Esophagus squamous epithelium (tissue), 5 donors: Measurements from ENCODE around the gene PAX3. TPM values are rescaled to one million over a fixed set of nuclear protein-coding genes. Genes with fewer than 3 reads are reported as not detected.

Source experiments
- DNase-seq: peaks from one replicate; lab custom pipeline; 2025; lab: John Stamatoyannopoulos, UW
- H3K27ac ChIP-seq, 4 donors: fragments of 200-600 bp; sonication (generic); one replicate each; pipeline ENCODE4 v1.5.1; 2016 to 2019; ENCODE audit warnings: mild to moderate bottlenecking in 1 of 4
- H3K27me3 ChIP-seq, 4 donors: fragments of 200-600 bp; sonication (generic); 1 replicate in 3 of 4; 2 replicates in 1 of 4; pipeline versions ENCODE4 v1.5.1 to v1.6.0; 2017 to 2021; ENCODE audit warnings: antibody characterized with exemption in 1 of 4
- H3K36me3 ChIP-seq, 3 donors: fragments of 200-600 bp; sonication (generic); one replicate each; pipeline ENCODE4 v1.5.1; 2016 to 2019
- H3K4me1 ChIP-seq, 3 donors: fragments of 200-600 bp; sonication (generic); one replicate each; pipeline ENCODE4 v1.5.1; 2017 to 2019
- H3K4me3 ChIP-seq, 4 donors: fragments of 200-600 bp; sonication (generic); 1 replicate in 3 of 4; 2 replicates in 1 of 4; pipeline ENCODE4 v1.5.1; 2016 to 2019; ENCODE audit warnings: mild to moderate bottlenecking in 2 of 4, moderate library complexity in 1 of 4
- H3K9me3 ChIP-seq, 3 donors: fragments of 200-600 bp; sonication (generic); one replicate each; pipeline ENCODE4 v1.5.1; 2016 to 2019
- POLR2A ChIP-seq, 4 donors: fragments of 450-650 bp; IDR thresholded peaks; one replicate each; pipeline ENCODE4 v1.6.1; 2017; ENCODE audit warnings: antibody characterized with exemption in 4 of 4, mild to moderate bottlenecking in 4 of 4, moderate library complexity in 3 of 4
- WGBS, 2 donors: methylation state at CpG; one replicate each; pipeline ENCODE4 v1.1.5; 2018; 5-methylcytosine and 5-hydroxymethylcytosine counted together
- intact Hi-C: fragments of 100-400 bp; cut with DNase I; formaldehyde crosslinking; loops from one replicate; pipeline ENCODE4 v1.15.0; 2022
- total RNA-seq, 4 donors: library from RNA; depleted of rRNA; stranded (reverse); fragments of >200 nt; gene quantifications; one replicate each; pipeline ENCODE4 v1.1.0, GENCODE V29; 2016
- TF ChIP-seq, protein P1 (sequence below), 6 experiments: fragments of 450-650 bp in 4 of 6; fragments of 200-600 bp in 2 of 6; sonication (generic) in 2 of 6; IDR thresholded peaks; one replicate each; pipeline ENCODE4 v1.5.1; 2016 to 2019; ENCODE audit warnings: antibody characterized with exemption in 6 of 6, mild to moderate bottlenecking in 4 of 6, moderate library complexity in 4 of 6
- donor health status: DM: yes; HTN: yes; CAD: no.

PAX3 gene
- not detected for total RNA-seq

DNA sequence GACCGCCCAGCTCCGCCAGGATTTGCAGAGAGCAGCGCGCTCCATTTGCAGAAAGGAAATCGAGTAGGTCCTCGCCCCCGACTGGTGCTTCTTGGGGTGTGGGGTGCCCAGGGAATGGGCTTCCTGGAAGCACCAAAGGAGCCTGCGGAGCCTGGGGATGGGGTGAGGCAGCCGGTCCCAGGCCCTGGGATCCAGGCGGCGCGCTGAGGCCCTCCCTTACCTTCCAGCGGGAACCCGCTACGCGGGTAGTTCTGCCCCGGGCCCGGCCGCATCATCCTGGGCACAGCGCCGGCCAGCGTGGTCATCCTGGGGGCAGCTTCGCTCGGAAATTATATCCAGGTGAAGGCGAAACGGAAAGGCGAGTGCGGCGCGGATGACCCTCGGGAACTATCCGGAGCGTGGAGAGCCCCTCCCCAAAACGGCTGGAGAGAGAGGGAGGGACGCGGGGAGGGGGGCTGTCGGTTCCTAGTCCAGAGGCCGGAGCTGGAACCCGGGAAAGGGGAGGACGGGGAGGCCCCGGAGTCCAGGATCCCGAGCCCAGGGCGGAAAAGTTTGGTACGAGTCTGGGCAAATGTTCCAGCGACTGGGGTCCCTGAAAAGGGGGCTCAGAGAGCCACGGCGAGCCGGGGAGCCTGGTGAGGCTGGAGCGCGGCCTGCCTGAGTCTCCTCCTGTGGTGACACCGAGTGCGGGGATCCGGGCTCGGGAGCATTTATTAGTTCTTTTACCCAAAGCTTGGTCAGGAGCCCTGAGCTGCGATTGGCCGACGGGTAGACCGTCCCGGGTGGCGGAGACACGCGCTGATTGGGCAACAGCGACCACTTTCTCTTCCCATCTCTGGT, at the start of gene PAX3:
Gene PAX3, minus strand, starts transcription at position 688 of the 840 bp plus-strand sequence. Its CDS starts 383 bp downstream, at position 305.
- Histone ChIP-seq H3K9me3 (no peaks in the 10 kb centered on the region), H3K4me1 (peaks cover 13 to 83% (median 33%) of the 10 kb centered on the region in 3 donors), H3K4me3 (peak within 1 kb of the TSS in 3 of 4 donors; percentile 0 to 48 (median 18)), H3K27me3 (peaks cover 68 to 100% (median 87%) of the 10 kb centered on the region in 4 donors), H3K27ac (no peak within 1 kb of the TSS), H3K36me3 (no peaks in the 10 kb centered on the region)
- no peak for DNase-seq
- intact Hi-C loops: no loop called here
- 7% methylated on average over 29 to 35 of the region's 63 CpGs for WGBS, 2 donors
- no peak for TF ChIP-seq POLR2A (IDR thresholded peaks at IDR 0.05)
- TF ChIP-seq, protein P1, sequence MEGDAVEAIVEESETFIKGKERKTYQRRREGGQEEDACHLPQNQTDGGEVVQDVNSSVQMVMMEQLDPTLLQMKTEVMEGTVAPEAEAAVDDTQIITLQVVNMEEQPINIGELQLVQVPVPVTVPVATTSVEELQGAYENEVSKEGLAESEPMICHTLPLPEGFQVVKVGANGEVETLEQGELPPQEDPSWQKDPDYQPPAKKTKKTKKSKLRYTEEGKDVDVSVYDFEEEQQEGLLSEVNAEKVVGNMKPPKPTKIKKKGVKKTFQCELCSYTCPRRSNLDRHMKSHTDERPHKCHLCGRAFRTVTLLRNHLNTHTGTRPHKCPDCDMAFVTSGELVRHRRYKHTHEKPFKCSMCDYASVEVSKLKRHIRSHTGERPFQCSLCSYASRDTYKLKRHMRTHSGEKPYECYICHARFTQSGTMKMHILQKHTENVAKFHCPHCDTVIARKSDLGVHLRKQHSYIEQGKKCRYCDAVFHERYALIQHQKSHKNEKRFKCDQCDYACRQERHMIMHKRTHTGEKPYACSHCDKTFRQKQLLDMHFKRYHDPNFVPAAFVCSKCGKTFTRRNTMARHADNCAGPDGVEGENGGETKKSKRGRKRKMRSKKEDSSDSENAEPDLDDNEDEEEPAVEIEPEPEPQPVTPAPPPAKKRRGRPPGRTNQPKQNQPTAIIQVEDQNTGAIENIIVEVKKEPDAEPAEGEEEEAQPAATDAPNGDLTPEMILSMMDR (IDR thresholded peaks at IDR 0.05): no peak

DNA sequence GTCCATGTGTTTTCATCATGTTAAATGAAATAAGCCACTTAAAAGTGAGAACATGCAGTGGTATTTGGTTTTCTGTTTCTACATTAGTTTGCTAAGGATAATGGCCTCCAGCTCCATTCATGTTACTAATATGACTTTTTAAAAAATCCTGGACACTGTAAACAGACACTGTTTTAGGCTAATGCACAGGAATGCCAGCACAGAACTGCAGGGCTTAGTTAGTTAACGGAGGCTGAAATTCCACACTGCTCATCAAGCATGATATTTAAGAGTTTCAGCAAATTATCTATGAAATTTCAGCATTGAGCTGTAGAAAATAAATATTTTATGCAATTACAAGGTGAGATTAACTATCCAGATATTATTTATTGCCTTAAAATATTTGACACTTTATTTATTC, 42.5 kb upstream of the PAX3 start:
- no peaks in the 10 kb centered on the region for H3K27me3 ChIP-seq
- H3K36me3 ChIP-seq: no peaks in the 10 kb centered on the region
- intact Hi-C loops: no loop called here
- 89 to 100% methylated on average over 1 of the region's 1 CpG for WGBS, 2 donors
- no peak for DNase-seq
- no peak overlapping the region for H3K27ac ChIP-seq
- TF ChIP-seq POLR2A (IDR thresholded peaks at IDR 0.05): no peak
- TF ChIP-seq, protein P1 (IDR thresholded peaks at IDR 0.05): no peak
- no peak overlapping the region for H3K4me3 ChIP-seq
- no peaks in the 10 kb centered on the region for H3K9me3 ChIP-seq
- no peaks in the 10 kb centered on the region for H3K4me1 ChIP-seq

DNA sequence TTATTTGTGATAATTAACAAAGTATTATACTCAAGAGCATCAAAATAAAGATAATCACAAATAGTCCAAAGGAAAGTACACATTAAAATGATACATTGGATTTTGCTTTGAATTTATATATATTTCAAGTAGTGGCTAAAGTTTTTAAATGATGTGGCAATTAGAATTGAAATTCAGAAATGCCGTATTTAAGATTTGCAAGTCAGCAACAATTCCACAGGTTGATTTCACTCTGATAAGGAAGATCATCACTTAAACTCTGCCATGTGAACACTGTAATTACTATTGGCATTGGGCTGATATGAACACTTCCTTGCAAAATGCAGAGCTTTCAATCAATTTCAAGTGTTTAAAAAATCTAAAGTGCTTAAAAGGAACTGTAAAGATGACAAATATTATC, 39.6 kb upstream of the PAX3 start:
- Histone ChIP-seq H3K4me1 (no peaks in the 10 kb centered on the region), H3K27ac (no peak overlapping the region), H3K27me3 (no peaks in the 10 kb centered on the region), H3K9me3 (peaks cover 0 to 8% (median 0%) of the 10 kb centered on the region in 3 donors), H3K36me3 (no peaks in the 10 kb centered on the region), H3K4me3 (no peak overlapping the region)
- intact Hi-C loops: no loop called here
- 86 to 92% methylated on average over 1 of the region's 1 CpG for WGBS, 2 donors
- no peak for TF ChIP-seq POLR2A (IDR thresholded peaks at IDR 0.05)
- TF ChIP-seq, protein P1 (IDR thresholded peaks at IDR 0.05): no peak
- DNase-seq: no peak

DNA sequence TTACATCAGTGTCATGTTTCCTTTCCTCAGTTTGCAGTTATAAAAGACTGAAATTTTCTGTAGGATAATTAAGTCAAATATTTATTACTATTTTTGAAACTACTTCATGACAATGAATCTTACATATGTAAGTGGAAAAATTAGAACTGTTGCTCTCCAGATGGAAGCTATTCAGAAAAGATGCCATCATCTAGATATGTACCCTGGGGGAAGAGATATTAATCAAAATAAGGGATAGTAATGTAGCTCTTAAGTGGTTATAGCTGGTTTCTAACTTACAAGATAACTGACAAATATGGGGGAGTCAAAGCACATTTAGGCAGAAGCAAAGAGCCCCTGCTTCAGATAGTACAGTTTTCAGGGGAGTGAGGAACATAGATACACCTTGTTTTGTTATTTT, 38.1 kb upstream of the PAX3 start:
- no peak overlapping the region for H3K27ac ChIP-seq
- H3K4me3 ChIP-seq: no peak overlapping the region
- H3K9me3 ChIP-seq: peaks cover 0 to 8% (median 0%) of the 10 kb centered on the region in 3 donors
- no peaks in the 10 kb centered on the region for H3K27me3 ChIP-seq
- intact Hi-C loops: no loop called here
- no peaks in the 10 kb centered on the region for H3K4me1 ChIP-seq
- H3K36me3 ChIP-seq: no peaks in the 10 kb centered on the region
- TF ChIP-seq, protein P1 (IDR thresholded peaks at IDR 0.05): no peak
- no peak for TF ChIP-seq POLR2A (IDR thresholded peaks at IDR 0.05)
- no peak for DNase-seq

DNA sequence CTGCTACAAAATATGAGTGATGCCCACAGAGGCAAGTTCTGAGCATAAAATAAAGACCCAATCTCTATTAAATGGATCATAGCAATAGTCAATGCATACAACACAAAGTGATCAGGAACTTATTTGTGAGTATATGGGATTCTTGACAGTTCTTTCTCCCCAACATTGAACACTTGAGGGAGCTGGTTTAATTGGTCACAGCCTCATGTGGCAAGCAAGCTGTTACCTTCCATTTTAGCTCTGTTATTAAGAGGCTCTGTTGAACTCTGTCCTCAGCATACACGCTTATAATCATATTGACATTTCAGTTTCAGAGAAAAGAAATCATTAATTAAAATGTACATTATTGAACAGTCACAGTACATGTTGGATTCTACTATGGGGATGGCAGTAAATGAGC, 37.6 kb upstream of the PAX3 start:
- Histone ChIP-seq H3K27me3 (no peaks in the 10 kb centered on the region), H3K4me1 (no peaks in the 10 kb centered on the region), H3K36me3 (no peaks in the 10 kb centered on the region), H3K4me3 (no peak overlapping the region), H3K27ac (no peak overlapping the region), H3K9me3 (peaks cover 0 to 8% (median 0%) of the 10 kb centered on the region in 3 donors)
- intact Hi-C loops: no loop called here
- no peak for DNase-seq
- TF ChIP-seq POLR2A (IDR thresholded peaks at IDR 0.05): no peak
- TF ChIP-seq, protein P1 (IDR thresholded peaks at IDR 0.05): no peak
- WGBS, 2 donors: 75 to 84% methylated on average over 1 of the region's 1 CpG
